ENCODE measurements around the gene PAK1. TPM values are rescaled to one million over a fixed set of nuclear protein-coding genes. Genes with fewer than 3 reads are reported as not detected.

The PAK1 gene
- total and polyA plus RNA-seq, 8 donors, result 16.7 to 89.5 (median 46.5) TPM

DNA sequence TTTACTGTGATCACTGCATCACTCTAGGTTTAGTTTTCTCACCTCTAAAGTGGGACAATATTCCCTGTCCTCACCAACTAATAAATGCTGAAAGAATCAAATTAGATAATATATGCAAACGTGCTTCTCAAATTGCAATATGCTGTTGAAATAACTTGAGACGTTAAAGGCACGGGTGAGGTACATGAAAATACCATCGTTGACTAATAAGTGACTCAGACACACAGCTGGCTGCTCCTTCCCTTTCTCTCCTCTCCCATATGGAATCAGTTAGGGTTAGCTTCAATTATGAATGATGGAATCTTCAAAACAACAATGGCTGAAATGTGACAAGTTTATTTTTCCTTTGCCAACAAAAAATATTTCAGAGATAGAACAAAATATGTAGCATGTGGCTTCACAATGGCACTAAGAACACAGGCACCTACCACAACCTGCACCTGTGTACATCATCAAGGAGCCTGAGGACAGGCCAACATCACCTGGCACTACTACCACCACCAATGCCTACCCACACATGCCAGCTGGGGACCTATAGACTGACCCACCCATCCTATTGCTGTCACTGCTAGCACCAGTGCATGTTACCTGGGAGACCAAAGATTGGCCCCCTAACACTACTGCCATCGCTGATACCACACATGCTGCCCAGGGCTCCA, 186.2 kb downstream of the PAK1 start:
- no peak for DNase-seq
- no peaks in the 10 kb centered on the region for H3K9me3 ChIP-seq
- intact Hi-C loops (cut with DNase I; ENCODE audit: low total_unique reads), result no loop called here
- no peak overlapping the region for H3K4me3 ChIP-seq
- no peaks in the 10 kb centered on the region for H3K36me3 ChIP-seq
- 63 to 72% (median 68%) methylated on average over 5 of the region's 5 CpGs for WGBS, 5 donors
- TF ChIP-seq, protein P1, sequence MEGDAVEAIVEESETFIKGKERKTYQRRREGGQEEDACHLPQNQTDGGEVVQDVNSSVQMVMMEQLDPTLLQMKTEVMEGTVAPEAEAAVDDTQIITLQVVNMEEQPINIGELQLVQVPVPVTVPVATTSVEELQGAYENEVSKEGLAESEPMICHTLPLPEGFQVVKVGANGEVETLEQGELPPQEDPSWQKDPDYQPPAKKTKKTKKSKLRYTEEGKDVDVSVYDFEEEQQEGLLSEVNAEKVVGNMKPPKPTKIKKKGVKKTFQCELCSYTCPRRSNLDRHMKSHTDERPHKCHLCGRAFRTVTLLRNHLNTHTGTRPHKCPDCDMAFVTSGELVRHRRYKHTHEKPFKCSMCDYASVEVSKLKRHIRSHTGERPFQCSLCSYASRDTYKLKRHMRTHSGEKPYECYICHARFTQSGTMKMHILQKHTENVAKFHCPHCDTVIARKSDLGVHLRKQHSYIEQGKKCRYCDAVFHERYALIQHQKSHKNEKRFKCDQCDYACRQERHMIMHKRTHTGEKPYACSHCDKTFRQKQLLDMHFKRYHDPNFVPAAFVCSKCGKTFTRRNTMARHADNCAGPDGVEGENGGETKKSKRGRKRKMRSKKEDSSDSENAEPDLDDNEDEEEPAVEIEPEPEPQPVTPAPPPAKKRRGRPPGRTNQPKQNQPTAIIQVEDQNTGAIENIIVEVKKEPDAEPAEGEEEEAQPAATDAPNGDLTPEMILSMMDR (IDR thresholded peaks at IDR 0.05), result no peak
- TF ChIP-seq POLR2A (IDR thresholded peaks at IDR 0.05), result no peak
- no peak for TF ChIP-seq POLR2AphosphoS5 (IDR thresholded peaks at IDR 0.05)
- no peak for TF ChIP-seq EP300 (IDR thresholded peaks at IDR 0.05)
- H3K27ac ChIP-seq, result no peak overlapping the region
- no peaks in the 10 kb centered on the region for H3K27me3 ChIP-seq
- H3K4me1 ChIP-seq, result no peaks in the 10 kb centered on the region

DNA sequence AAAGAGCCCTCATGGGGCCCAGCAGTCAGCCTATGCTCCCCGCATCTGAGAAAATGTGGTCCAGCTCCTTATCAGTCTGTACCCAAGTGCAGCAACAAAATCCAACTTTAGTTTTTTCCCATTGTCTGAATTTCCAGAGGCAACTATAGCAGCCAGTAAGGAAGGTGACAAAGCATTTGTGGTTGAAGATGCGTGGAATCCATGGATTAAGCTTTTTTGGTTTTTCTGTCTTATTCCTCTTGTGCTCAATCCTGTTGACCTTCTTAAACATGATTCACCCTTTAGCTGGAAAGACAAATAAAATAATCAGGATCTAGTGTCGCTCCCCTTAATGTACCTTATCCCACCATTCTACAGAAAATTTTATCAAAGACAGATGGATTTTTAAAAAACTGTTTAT, 186.8 kb downstream of the PAK1 start:
- Histone ChIP-seq H3K4me1 (no peaks in the 10 kb centered on the region), H3K9me3 (no peaks in the 10 kb centered on the region), H3K36me3 (no peaks in the 10 kb centered on the region), H3K27me3 (no peaks in the 10 kb centered on the region), H3K27ac (no peak overlapping the region), H3K4me3 (no peak overlapping the region)
- DNase-seq, result no peak
- TF ChIP-seq POLR2A (IDR thresholded peaks at IDR 0.05) (no peak), EP300 (IDR thresholded peaks at IDR 0.05) (no peak), POLR2AphosphoS5 (IDR thresholded peaks at IDR 0.05) (no peak)
- TF ChIP-seq, protein P1 (IDR thresholded peaks at IDR 0.05), result no peak
- WGBS, 5 donors, result 84 to 91% (median 88%) methylated on average over 3 of the region's 3 CpGs
- intact Hi-C loops (cut with DNase I; ENCODE audit: low total_unique reads), result no loop called here

DNA sequence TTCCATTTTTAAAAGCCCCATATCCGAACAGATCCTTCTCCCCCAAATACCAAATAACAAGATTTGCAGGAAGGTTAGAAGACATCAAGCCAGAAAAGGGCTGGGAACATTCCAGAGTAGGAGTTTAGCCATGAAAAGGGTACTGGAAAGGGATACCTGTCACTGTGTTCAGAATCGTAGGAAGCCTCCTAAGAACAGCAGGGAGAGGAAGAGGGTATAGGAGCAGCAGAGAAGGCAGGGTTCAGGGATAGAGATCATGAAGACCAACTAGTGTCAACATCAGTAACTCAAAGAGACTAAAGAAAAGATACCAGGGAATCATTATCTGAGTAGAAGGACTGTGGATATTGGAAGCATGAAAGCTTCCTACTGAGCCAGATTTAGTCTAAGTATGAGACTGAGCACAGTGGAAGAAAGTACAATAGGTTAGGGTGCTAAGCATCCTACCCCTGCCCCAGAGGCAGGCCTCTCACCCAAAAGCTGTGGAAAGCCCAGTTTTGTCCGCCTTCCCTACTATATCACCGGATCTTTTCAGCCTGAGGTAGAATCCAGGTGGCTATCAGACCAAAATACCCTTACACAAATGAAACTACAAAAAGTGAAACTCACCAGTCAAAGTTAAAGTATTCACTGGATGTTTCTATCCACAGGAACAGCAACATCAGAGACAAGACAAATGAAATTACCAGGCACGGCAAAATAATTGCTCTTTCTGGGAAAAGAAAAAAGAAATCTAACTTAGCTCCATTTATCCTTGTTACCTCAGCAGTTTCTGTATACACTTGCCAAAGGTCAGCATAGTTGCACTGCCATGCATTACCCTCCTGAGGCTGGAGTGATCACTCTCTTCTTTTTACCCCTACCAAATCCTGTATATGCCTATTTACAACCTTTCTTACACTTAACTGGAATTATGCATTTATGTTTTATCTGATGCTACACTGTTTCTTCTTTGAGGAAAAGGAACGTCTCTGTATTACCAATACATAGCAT, 189.1 kb downstream of the PAK1 start:
- Histone ChIP-seq H3K27me3 (no peaks in the 10 kb centered on the region), H3K4me1 (no peaks in the 10 kb centered on the region), H3K4me3 (no peak overlapping the region), H3K9me3 (no peaks in the 10 kb centered on the region), H3K36me3 (no peaks in the 10 kb centered on the region), H3K27ac (no peak overlapping the region)
- TF ChIP-seq, protein P1 (IDR thresholded peaks at IDR 0.05), result no peak
- no peak for TF ChIP-seq POLR2AphosphoS5 (IDR thresholded peaks at IDR 0.05)
- TF ChIP-seq EP300 (IDR thresholded peaks at IDR 0.05), result no peak
- TF ChIP-seq POLR2A (IDR thresholded peaks at IDR 0.05), result no peak
- intact Hi-C loops (cut with DNase I; ENCODE audit: low total_unique reads), result no loop called here
- DNase-seq, result no peak
- 71 to 82% (median 73%) methylated on average over 6 of the region's 6 CpGs for WGBS, 5 donors

DNA sequence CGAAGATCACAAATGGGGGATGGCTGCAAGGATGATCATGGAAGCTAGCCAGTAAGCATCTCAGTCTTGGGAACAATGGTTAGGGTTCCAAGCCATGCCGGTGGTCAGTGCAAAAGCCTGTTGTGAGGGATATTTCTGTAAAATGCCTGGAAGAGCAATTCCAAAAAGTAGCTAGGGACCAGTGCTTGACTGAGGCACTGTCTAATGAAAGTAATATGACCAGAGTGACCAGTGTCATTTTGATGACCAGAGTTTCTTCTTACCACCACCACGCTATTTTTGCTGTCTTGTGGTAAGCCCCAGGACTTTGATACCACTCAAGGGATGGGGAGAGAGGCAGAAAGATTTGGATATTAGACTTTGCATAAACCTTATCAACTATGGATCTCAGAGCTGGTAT, 190.8 kb downstream of the PAK1 start:
- H3K27ac ChIP-seq, result no peak overlapping the region
- 63 to 78% (median 75%) methylated on average over 3 of the region's 3 CpGs for WGBS, 5 donors
- H3K27me3 ChIP-seq, result no peaks in the 10 kb centered on the region
- no peak for DNase-seq
- no peaks in the 10 kb centered on the region for H3K4me1 ChIP-seq
- no peak for TF ChIP-seq EP300 (IDR thresholded peaks at IDR 0.05)
- no peak for TF ChIP-seq POLR2AphosphoS5 (IDR thresholded peaks at IDR 0.05)
- TF ChIP-seq, protein P1 (IDR thresholded peaks at IDR 0.05), result no peak
- TF ChIP-seq POLR2A (IDR thresholded peaks at IDR 0.05), result no peak
- H3K36me3 ChIP-seq, result no peaks in the 10 kb centered on the region
- no peak overlapping the region for H3K4me3 ChIP-seq
- intact Hi-C loops (cut with DNase I; ENCODE audit: low total_unique reads), result no loop called here
- H3K9me3 ChIP-seq, result no peaks in the 10 kb centered on the region
